ENCODE measurements around the gene COL23A1.

The COL23A1 gene

DNA sequence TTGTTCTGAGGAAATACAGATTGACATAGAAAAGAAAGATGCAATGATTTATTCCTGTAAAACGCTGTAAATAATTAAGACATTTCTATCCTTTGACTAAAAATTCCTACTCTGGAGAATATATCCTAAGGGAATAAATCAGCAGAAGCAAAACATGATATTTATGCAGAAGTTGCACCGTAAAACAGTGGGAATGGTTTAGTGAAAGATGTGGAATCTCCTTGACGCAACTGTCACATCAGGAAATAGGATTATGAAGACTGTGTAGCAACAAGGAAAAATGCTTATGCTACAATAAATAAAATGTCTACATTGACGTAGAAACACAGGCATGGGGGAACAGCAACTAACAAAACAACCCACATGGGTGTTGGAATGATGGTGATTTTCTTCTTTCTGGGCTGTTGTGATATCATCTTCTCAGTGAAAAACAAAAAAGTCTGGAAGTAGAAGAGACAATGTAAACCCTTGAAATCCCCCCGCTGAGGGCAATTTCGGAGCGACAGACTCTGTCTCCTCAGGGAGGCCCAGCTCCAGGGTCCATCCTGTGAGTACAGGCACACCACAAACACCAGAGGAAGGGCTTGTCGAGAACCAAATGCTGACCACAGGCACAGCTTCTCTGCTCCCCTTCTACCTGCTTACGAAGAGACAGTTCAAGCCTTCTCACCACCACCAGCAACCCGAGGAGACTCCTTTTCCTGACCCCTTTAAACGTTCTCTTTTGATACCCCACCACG lies 25.2 kb downstream of the COL23A1 start:
- TF ChIP-seq, protein P1, sequence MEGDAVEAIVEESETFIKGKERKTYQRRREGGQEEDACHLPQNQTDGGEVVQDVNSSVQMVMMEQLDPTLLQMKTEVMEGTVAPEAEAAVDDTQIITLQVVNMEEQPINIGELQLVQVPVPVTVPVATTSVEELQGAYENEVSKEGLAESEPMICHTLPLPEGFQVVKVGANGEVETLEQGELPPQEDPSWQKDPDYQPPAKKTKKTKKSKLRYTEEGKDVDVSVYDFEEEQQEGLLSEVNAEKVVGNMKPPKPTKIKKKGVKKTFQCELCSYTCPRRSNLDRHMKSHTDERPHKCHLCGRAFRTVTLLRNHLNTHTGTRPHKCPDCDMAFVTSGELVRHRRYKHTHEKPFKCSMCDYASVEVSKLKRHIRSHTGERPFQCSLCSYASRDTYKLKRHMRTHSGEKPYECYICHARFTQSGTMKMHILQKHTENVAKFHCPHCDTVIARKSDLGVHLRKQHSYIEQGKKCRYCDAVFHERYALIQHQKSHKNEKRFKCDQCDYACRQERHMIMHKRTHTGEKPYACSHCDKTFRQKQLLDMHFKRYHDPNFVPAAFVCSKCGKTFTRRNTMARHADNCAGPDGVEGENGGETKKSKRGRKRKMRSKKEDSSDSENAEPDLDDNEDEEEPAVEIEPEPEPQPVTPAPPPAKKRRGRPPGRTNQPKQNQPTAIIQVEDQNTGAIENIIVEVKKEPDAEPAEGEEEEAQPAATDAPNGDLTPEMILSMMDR (IDR thresholded peaks at IDR 0.05): no peak
- Mint-ChIP-seq H3K27ac (peak overlapping the region; percentile 16), H3K36me3 (ENCODE audit: low read depth) (peaks cover 24% of the 10 kb centered on the region), H3K4me1 (peaks cover 41% of the 10 kb centered on the region), H3K9me3 (peaks cover 12% of the 10 kb centered on the region), H3K27me3 (ENCODE audit: low read depth, poor library complexity) (peaks cover 10% of the 10 kb centered on the region), H3K4me3 (no peak overlapping the region)
- DNase-seq: no peak

DNA sequence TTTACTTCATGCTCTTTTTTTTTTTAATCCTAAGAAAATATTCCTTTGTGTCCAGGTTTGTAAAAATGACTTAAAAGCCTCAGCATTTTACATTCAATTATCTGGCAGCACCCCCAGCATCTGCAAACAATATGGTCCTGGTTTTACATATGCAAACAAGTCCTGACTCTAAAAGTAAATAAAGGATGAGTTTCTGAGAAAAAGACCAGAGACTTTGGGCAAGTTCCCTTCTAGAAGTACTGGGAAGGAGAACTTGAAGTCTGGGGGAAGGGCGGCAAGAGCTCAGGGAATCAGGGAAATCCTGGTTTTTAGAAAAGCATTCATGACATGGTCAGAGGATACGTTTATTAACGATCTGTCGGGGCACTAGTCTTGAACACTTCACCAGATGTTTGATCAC lies 25.8 kb downstream of the COL23A1 start:
- Mint-ChIP-seq H3K9me3 (peaks cover 8% of the 10 kb centered on the region), H3K4me1 (peaks cover 47% of the 10 kb centered on the region), H3K27ac (peak overlapping the region; percentile 16), H3K27me3 (ENCODE audit: low read depth, poor library complexity) (peaks cover 10% of the 10 kb centered on the region), H3K4me3 (no peak overlapping the region), H3K36me3 (ENCODE audit: low read depth) (peaks cover 25% of the 10 kb centered on the region)
- TF ChIP-seq, protein P1 (IDR thresholded peaks at IDR 0.05): no peak
- DNase-seq: no peak

DNA sequence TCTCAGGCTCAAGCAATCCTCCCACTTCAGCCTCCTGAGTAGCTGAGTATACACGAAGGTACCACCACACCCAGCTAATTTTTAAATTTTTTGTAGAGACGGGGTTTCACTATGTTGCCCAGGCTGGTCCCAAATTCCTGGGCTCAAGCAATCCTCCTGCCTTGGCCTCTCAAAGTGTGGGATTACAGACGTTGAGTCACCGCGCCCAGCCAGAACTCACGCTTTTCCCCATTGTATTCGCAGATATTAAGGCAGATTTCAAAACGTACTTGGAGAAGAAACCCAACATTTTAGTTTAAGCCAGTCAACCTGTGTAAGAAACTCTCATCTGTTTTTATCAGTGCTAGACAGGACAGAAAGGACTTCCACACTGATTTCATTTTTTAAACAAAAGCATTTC lies 26.6 kb downstream of the COL23A1 start:
- Mint-ChIP-seq H3K9me3 (peaks cover 3% of the 10 kb centered on the region), H3K36me3 (ENCODE audit: low read depth) (peaks cover 22% of the 10 kb centered on the region), H3K4me1 (peaks cover 51% of the 10 kb centered on the region), H3K27ac (no peak overlapping the region), H3K4me3 (no peak overlapping the region), H3K27me3 (ENCODE audit: low read depth, poor library complexity) (peaks cover 10% of the 10 kb centered on the region)
- DNase-seq: no peak
- TF ChIP-seq, protein P1 (IDR thresholded peaks at IDR 0.05): no peak

DNA sequence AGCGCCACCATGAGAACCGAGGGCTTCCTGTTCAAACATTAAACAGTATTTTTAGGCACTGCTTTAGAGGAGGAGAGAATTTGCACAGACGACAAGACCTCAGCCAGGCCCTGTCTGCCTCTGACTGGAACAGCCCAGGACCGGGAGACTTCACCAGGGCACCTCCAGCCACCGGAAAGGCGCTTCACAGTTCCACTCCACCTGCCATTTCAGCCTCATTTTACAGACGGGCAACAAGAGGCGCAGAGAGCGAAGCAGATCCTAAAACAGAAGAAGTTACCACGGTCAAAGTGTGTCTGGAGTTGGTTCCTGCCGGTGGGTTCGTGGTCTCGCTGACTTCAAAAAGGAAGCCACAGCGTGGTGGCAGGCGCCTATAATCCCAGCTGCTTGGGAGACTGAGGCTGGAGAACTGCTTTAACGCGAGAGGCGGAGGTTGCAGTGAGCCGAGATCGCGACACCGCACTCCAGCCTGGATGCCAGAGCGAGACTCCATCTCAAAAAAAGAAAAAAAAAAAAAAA lies 28.4 kb downstream of the COL23A1 start:
- TF ChIP-seq, protein P1 (IDR thresholded peaks at IDR 0.05): no peak
- Mint-ChIP-seq H3K27me3 (ENCODE audit: low read depth, poor library complexity) (peaks cover 10% of the 10 kb centered on the region), H3K4me1 (peaks cover 51% of the 10 kb centered on the region), H3K27ac (peak overlapping the region; percentile 71), H3K36me3 (ENCODE audit: low read depth) (peaks cover 22% of the 10 kb centered on the region), H3K4me3 (no peak overlapping the region), H3K9me3 (peaks cover 3% of the 10 kb centered on the region)
- DNase-seq: no peak

DNA sequence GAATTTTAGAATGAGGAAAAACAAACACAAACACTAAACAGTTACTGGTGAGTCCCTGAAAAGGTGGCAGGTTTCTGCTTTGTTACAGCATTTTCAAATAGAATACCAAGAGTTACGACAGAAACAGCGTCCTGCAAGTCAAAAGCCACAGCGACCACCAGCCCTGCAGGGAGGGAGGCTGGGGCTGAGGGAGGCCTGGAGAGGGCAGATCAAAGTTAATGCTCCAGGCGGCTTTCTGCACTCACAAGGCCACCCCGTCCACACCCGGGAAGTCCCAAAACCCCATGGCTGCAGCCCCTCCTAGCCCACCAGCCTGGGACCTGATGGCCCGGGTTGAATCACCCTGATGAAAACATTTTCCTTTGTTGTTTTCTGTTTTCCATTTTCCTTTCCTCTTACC lies 29.3 kb downstream of the COL23A1 start:
- Mint-ChIP-seq H3K4me3 (no peak overlapping the region), H3K4me1 (peaks cover 51% of the 10 kb centered on the region), H3K27me3 (ENCODE audit: low read depth, poor library complexity) (peaks cover 6% of the 10 kb centered on the region), H3K36me3 (ENCODE audit: low read depth) (peaks cover 22% of the 10 kb centered on the region), H3K9me3 (peaks cover 3% of the 10 kb centered on the region), H3K27ac (no peak overlapping the region)
- TF ChIP-seq, protein P1 (IDR thresholded peaks at IDR 0.05): no peak
- DNase-seq: no peak

DNA sequence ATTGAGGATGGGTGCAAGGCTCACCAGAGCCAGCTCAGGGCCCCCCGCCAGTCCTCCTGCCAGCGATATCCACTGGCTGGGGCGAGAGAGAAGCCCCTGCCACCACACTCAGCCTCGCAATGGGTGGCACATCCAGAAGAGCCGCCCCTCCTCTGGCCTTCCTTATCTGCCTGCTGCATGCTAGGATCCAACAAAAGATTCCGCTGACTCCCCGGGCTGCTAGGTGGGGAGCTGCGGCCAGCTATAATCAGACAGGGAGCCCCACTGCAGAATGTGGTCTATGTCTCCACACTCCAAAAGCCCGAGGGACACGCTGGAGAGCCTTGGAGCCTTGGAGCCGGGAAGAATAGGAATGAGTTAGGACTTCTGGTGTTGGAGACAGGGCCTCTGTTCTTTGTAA lies 32.8 kb downstream of the COL23A1 start:
- Mint-ChIP-seq H3K36me3 (ENCODE audit: low read depth) (peaks cover 22% of the 10 kb centered on the region), H3K9me3 (peaks cover 3% of the 10 kb centered on the region), H3K4me3 (no peak overlapping the region), H3K4me1 (peaks cover 39% of the 10 kb centered on the region), H3K27ac (no peak overlapping the region), H3K27me3 (ENCODE audit: low read depth, poor library complexity) (peaks cover 5% of the 10 kb centered on the region)
- no peak for DNase-seq
- TF ChIP-seq, protein P1 (IDR thresholded peaks at IDR 0.05): no peak

Data from nephron progenitor cell (in vitro differentiated cells).